Measurements from ENCODE around the gene STX18. TPM values are rescaled to one million over a fixed set of nuclear protein-coding genes. Genes with fewer than 3 reads are reported as not detected.

STX18 gene
- total RNA-seq, 1 experiment from 2014 or later: 20.9 TPM

- Histone ChIP-seq H2BK12ac (ENCODE audit: insufficient read length, low read depth, low read length) (no peak overlapping the region), H3K9me3 (ENCODE audit: control insufficient read depth, low read depth, low read length) (no peaks in the 10 kb centered on the region), H2BK20ac (ENCODE audit: low read depth, low read length, poor library complexity, severe bottlenecking) (no peak overlapping the region), H3T11ph (ENCODE audit: low read length) (no peak overlapping the region), H3K4me2 (ENCODE audit: insufficient read depth, insufficient read length, low read length) (no peak overlapping the region), H2BK5ac (ENCODE audit: insufficient read length, low read length) (no peak overlapping the region), H2BK120ac (ENCODE audit: low read depth, low read length, poor library complexity, severe bottlenecking) (no peak overlapping the region), H2BK15ac (ENCODE audit: low read depth, low read length) (no peak overlapping the region), H3K27ac (ENCODE audit: insufficient read length, low read depth, low read length) (no peak overlapping the region), H2AFZ (ENCODE audit: low read length) (no peak overlapping the region), H4K8ac (replicated peaks; ENCODE audit: insufficient read length, low read depth, low read length) (no peak overlapping the region), H4K91ac (ENCODE audit: insufficient read length, low read depth, low read length) (no peak overlapping the region), H3K56ac (ENCODE audit: insufficient read length, low read depth, low read length) (no peak overlapping the region), H4K20me1 (ENCODE audit: control insufficient read depth, insufficient read depth, insufficient read length) (no peaks in the 10 kb centered on the region), H3K23ac (ENCODE audit: insufficient read length, low read depth, low read length) (no peak overlapping the region), H3K23me2 (ENCODE audit: insufficient read length, low read depth, low read length, poor library complexity, severe bottlenecking) (no peaks in the 10 kb centered on the region), H3K27me3 (ENCODE audit: insufficient read depth, low read length) (no peaks in the 10 kb centered on the region), H3K4me1 (ENCODE audit: insufficient read depth, low read length) (no peaks in the 10 kb centered on the region; the same call in 1 of the 2 replicates), H2AK5ac (ENCODE audit: insufficient read length, low read length) (no peak overlapping the region), H3K9ac (ENCODE audit: extremely low read depth, insufficient read length, low read length) (no peak overlapping the region), H3K79me1 (ENCODE audit: insufficient read depth, low read depth, low read length, poor library complexity, severe bottlenecking) (no peaks in the 10 kb centered on the region), H3K14ac (ENCODE audit: insufficient read depth, low read length) (no peak overlapping the region), H3K79me2 (ENCODE audit: insufficient read depth, low read length) (no peaks in the 10 kb centered on the region), H3K4ac (ENCODE audit: low read depth, low read length) (no peak overlapping the region), H4K5ac (ENCODE audit: insufficient read length, low read depth, low read length) (no peak overlapping the region), H3K18ac (ENCODE audit: insufficient read length, low read depth, low read length) (no peak overlapping the region)
- peaks cover 9 to 10% of the 10 kb centered on the region in 2 experiments for H3K4me1 Mint-ChIP-seq
- H3K27me3 Mint-ChIP-seq (ENCODE audit: low read depth): no peaks in the 10 kb centered on the region
- no peak for DNase-seq
- H3K9me3 Mint-ChIP-seq: no peaks in the 10 kb centered on the region
- TF ChIP-seq, protein P1, sequence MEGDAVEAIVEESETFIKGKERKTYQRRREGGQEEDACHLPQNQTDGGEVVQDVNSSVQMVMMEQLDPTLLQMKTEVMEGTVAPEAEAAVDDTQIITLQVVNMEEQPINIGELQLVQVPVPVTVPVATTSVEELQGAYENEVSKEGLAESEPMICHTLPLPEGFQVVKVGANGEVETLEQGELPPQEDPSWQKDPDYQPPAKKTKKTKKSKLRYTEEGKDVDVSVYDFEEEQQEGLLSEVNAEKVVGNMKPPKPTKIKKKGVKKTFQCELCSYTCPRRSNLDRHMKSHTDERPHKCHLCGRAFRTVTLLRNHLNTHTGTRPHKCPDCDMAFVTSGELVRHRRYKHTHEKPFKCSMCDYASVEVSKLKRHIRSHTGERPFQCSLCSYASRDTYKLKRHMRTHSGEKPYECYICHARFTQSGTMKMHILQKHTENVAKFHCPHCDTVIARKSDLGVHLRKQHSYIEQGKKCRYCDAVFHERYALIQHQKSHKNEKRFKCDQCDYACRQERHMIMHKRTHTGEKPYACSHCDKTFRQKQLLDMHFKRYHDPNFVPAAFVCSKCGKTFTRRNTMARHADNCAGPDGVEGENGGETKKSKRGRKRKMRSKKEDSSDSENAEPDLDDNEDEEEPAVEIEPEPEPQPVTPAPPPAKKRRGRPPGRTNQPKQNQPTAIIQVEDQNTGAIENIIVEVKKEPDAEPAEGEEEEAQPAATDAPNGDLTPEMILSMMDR (conservative IDR thresholded peaks at IDR 0.05): no peak
- WGBS (ENCODE audit: extremely low coverage, insufficient read length, low lambda C conversion rate): no CpG with 5 or more reads among the region's 2 CpGs
- no peak overlapping the region for H3K4me3 Mint-ChIP-seq
- H3K36me3 Mint-ChIP-seq (ENCODE audit: insufficient read depth in 1 of 3, low read depth in 3 of 3): no peaks in the 10 kb centered on the region
- no peak overlapping the region for H3K27ac Mint-ChIP-seq
Observed at GRCh38 chr4:4521731-4522130, 20.1 kb downstream of the STX18 start.
